ENCODE data around the gene EPHB1.

The EPHB1 gene

DNA sequence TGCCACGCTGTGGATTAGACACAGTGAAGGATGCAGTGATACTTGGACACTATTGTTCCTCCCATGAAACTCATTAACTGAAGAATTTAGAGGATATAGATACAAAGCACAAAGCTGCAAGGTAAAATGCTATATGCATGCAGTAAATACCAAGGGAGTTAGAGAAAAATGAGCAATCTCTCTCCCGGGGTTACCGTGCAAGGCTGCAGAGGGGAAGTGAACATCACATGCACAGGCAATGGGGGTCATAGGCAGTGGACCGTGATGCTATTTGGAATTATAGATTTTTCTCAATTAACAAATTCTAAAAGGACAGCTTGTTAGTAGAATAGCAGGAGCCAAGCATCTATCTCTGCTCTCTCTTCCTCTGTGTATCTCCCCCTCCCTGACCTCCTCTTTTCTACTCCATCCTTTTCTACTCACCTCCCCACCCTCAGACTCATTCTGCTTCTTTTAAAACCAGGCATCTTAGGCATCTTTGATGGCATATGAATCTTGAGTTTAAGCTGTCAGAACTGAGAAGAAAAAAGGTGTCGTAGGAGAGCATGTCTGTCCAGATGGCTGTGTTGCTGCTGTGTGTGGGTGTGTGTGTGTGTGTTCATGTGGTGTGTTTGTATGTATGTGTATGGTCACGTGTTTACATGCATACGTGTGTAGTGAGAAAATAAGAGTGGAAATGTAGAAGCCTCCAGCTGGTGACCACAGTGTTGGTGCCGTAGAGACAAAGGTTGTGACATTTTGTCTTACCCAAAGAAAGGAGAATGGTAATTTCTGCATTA is 339.0 kb downstream of the EPHB1 start:
- DNase-seq (ENCODE audit: low read depth in 2 of 2): no peak

DNA sequence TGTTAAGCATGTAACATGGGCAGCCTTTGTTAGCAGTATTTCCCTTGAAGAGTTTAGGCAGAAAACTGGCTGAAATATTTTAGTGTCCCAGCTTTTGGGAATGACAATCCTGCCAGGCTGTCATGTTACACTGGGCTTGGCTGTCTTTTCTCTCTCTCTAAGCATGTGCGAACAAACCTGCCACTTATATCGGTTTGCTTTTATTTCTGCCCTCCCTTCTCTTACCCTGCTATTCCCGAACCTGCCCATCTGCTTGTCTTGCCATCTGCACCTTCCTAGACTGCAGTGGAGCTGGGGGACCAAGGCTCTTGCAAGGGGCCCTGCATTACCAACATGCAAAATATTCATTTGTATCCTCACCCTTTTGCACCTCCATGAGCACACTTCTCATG is 339.6 kb downstream of the EPHB1 start:
- DNase-seq (ENCODE audit: low read depth in 2 of 2): no peak

DNA sequence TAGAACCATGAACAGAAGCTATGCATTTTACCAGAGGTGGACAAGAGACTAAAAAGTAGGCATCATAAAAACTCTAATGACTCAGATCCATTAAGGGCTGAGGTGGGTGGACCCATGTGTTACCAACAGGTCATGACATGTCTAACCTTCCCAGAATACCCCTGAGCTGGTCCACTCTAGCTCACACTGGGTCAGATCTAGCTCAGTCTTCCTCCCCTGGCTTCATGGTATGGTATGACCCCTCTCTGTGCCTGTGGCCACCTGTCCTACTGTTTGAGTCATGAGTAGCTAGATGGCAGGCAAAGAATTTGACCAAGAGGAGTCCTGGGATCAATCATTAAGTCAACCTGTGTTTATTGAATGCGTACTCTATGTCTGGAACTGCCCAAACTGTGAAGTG is 340.4 kb downstream of the EPHB1 start:
- no peak for DNase-seq (ENCODE audit: low read depth in 2 of 2)

DNA sequence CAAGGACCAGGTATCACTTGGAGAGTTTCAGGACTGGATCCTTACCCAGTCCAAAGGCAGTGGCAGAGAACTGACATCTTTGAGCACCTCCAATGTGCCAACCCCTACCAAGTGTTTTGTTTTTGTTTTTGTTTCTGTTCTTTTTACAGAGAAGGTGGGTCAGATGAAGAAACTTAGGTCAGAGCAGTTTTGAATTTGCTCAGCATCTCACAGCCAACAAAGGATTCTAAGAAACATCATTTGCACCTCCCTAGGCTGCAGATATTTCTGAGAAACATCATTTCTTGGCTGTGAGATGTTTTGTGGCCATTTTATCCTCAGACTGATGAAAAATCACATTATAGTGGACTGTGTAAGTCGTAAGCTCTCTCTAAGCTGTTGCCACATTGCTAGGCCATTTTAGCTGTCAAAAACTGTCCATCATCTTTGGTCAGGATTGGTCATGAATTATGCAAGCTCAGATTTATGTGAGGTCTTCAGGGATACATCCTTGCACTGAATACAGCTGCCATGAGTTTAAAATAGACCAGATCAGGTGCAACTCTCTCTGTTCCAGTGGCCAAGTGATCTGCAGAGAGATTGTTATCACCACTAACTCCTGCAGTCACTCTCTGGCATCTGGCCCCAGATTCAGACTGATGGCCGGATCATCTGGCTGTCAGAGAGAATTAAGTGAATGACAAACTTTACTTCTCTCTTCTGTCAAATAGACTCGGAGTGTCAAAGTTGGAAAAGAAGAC is 341.5 kb downstream of the EPHB1 start:
- no peak for DNase-seq (ENCODE audit: low read depth in 2 of 2)

DNA sequence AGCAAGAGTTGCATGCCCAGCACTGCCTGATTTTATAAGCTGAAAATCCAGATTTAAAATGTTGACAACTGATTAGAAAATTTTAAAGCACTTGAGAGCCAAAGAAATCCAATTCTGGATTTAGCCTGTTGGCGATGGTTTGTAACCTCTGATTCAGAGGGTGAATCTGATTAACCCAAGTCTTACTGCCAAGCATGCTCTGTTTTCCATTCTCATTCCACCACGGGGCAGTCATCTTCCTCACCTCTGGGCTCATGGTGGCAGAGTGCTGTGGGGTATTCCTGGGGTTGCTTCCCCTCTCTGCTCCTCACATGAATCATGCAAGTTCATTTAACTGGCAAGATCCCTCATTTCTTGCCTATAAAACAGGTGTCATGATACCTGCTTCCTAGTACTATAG is 342.2 kb downstream of the EPHB1 start:
- no peak for DNase-seq (ENCODE audit: low read depth in 2 of 2)

DNA sequence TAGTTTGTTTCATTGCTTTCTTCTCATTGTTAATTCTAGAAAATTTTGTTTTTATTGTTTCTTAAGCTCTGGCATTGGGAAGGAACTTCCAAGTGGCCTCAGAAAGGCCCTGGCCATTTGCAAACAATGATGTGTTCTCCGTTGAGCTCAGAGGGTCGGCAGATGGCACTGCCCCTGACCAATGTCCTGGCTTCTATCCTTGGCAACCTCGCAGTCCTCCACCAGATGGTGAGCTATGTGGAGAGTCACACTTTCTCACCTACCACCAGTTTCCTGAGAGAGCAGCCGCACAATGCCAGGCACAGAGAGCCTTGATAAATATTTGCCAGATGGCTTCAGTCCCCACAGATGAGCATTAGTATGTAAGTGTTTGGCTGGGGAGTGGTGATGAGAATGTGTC is 343.7 kb downstream of the EPHB1 start:
- DNase-seq (ENCODE audit: low read depth in 2 of 2): no peak

DNA sequence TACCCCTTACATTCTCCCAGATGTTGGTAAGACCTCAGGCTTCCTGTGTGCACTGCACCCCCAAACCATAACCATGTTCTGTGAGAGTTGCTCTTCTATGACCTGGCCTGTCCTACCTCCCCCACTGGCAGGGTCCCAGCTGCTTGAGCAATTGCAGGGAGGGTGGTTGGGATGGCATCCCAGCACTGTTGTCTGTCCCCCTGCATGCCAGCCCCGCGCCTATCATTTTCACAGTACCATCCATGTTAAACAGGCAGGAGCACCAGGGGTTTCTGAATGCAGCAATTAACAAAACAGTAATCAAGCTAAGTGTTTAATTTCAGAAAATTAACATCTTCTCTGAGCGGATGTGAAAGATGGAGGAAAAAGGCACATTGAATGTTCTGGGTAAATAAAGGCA is 345.5 kb downstream of the EPHB1 start:
- DNase-seq (ENCODE audit: low read depth in 2 of 2): no peak

DNA sequence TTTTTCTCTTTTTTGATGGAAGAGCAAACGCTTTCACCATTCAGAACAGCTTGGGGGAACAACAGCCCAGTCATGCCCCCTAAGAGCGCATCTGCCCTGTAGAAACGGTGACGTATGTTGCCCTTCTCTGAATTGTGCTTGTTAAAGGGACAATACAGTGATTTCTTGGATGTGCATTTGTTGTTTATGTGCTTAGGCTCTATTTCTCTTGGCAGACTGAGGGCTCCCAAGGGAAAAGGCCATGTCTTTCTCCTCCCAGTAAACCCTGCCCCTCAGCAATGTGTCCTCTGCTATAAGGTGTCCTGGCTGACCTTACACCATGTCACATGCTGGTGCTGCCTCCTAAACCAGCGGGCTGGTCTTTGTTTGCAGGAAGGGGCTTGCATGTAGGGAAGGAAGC is 346.1 kb downstream of the EPHB1 start:
- no peak for DNase-seq (ENCODE audit: low read depth in 2 of 2)

DNA sequence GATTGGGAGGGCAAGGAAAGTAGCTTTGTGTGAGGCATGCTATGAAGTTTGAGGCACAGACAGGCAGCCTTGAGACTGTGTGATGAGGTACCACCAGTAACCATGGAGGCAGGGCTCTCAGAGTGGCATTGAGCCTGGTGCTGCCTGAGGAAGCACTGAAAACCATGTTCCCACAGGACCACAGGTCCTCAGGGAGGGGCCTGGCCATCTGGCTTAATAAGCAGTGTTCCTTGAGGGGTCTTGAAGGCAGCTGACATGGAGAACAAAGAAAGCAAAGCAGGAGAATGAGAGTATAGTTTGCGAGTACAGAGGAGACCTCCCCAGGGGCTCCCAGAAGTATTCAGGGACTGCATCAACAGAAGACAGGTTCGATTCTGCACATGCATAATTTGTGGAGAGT is 346.6 kb downstream of the EPHB1 start:
- DNase-seq (ENCODE audit: low read depth in 2 of 2): no peak

DNA sequence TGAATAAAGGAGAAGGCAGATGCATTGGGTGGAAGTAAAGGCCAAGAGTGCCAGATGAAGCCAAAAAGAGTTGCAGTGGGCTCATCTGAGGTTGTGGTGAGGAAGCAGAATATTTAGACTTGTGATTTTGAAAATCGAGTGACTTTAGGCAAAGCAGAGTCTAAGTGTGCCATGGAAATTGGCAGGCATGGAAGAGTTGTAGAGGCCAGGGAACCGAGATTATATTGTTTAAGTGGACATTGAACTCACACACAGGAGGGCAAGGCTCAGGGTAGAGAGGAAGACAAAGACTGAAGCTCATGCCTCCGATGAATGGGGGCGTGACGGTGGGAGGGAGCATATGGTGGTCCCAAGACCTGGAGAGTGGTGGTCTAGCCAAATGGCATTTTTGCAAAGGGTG is 347.5 kb downstream of the EPHB1 start:
- no peak for DNase-seq (ENCODE audit: low read depth in 2 of 2)

DNA sequence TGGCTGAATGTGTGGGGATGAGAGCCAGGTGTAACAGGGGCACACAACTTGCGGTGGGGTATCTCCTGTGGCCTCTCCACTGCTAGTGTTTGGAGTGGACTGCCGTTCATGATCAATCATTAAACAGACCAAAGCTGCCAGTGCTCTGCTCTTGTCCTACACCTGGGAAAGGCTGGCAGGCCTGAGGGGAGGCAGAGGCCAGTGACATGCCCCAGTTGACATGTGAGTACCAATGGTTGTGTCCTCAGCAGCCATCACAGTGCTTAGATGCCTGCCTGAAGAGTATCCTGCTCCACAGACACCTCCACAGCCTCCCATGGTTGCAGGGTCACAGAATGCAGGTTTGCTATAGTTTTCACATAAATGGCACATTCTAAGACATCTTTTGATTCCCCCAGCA is 348.4 kb downstream of the EPHB1 start:
- DNase-seq (ENCODE audit: low read depth in 2 of 2): no peak

DNA sequence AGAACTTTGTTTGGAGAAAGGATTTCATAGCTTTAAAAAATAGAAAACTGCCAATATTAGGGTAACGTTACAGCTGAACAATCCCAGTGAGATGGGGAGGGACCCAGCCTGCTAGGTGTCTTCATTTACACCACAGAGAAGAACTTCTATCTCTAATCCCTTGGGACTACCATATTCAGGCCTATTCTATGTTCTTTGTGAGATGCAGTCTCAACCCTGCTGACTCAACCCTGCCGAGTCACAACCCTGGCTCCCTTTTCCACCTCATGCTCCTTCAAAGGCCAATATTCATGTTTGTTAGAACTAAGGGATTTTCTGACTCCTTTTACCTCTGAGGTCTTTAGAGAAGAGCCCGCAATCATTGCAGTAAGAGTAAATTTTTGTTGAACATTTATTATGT is 350.5 kb downstream of the EPHB1 start:
- no peak for DNase-seq (ENCODE audit: low read depth in 2 of 2)

DNA sequence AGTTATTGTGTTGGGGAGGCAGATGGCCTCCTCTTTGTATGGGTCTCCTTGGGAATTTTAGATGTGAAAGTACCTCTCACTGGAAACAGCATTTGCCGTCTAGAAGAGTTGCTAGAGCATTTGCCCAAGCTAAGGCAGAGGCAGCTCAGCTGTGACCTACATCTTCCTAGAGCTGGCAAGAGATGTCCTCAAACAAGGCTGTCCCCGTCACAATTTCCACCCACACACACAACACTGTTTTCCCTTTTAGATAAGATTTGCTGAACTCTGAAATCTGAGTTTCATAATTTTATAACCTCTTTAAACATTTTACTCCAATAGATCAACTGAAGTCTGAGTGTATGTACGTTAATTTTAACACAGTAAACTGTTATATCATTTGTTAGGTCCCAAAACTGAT is 352.6 kb downstream of the EPHB1 start:
- DNase-seq (ENCODE audit: low read depth in 2 of 2): no peak

DNA sequence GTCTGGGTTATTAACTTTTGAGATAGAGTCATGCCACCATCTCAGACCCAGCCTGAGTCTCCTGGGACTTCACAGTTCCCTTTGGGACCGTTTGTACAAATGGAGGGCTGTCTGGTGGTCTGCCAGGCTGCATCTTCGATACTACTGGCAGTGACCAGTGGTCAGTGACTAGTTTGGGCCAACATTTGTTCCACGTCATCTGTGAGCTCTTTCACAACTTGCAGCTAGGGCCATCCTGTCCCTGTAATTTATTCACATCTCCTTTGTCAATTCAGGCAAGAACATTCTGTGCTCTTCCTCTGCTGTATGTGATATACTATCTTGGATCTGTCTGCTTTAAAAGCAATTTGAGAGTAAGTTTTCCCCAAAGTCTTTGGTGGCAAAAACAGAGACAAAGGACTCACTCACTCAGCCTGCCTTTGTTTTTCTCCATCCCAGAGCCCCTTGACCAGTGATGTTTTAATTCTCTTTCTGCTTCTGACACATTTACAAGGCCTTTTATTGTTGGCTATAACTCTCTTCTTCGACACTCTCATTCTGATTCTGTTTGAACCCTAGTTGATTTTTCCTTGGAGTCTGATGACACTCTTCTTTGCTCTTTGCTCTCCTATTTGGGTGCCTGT is 353.4 kb downstream of the EPHB1 start:
- no peak for DNase-seq (ENCODE audit: low read depth in 2 of 2)

DNA sequence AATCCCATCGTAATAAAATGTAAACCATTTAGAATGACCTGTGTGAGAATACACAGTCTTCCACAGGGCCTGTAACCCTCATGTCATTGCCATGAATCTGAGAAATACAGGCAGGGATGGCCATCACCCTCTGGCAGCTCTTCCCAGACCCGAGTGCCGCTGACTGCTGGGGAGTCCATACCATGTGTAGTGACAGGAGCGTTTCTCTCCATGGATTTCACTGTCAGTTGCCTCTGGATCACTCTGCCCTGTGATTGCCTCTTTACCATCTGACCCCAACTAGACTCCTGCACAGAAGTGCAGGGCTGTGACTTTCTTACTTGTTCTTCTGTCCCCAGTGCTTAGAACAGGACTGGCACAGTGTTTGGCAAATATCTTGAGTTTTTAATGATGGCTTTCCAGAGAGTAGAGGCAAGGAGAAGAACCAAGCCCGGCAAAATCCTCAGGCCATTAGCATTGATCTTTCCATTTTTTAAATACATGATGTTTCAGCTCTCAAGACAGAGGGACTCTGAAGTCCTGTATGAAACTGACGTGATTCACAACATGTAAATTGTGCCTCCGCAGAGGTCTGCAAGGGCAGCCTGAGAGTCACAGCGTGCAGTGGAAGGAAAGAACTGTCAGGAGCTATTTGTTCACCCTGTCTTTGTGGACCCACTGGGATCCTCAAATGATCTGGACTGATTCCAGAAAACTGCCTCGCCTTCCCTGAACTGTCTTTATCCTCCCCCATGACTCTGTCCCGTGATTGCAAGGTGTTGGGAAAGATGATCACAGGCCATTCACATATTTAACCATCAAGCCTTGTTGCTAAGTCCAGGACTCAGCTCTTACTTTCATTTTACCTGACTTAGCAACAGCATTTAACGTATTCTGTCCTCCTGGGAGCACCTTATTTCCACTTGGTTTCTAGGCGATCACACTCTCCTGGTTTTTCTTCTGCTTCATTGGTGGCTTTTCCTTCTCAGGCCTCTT is 354.9 kb downstream of the EPHB1 start:
- DNase-seq (ENCODE audit: low read depth in 2 of 2): no peak

DNA sequence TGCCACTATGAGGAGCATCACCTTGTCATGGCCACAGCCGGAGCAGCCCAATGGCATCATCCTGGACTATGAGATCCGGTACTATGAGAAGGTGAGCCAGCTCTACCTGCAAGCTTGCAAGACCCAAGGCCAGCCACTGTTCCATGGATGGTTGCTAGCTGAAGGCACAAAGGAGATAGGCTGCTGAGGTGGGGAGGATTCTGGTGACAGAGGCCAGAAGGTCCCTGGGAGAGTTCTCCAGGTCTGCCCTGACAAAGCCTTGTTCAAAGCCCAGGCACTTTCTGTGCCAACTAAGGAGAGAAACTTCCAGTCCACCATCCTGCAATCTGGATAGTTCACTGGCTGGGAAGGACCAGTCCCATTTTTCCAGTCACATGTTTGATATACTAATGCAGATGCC is 359.1 kb downstream of the EPHB1 start:
- no peak for DNase-seq (ENCODE audit: low read depth in 2 of 2)

DNA sequence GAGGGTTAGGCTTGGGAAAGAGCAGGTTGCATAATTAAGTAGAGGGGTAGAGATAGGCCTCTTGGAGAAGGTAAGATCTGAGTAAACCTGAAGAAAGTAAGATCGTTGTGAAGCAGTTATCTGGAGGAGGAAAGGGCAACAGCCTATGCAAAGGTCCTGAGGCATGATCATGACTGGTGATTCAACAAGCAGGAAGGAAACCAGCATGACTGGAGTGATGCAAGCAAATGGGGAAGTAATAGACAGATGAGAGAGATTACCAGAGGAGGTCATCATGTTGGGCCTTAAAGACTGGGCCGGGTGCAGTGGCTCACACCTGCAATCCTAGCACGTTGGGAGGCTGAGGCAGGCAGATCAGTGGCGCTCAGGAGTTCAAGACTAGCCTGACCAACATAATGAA is 360.2 kb downstream of the EPHB1 start:
- DNase-seq (ENCODE audit: low read depth in 2 of 2): no peak

DNA sequence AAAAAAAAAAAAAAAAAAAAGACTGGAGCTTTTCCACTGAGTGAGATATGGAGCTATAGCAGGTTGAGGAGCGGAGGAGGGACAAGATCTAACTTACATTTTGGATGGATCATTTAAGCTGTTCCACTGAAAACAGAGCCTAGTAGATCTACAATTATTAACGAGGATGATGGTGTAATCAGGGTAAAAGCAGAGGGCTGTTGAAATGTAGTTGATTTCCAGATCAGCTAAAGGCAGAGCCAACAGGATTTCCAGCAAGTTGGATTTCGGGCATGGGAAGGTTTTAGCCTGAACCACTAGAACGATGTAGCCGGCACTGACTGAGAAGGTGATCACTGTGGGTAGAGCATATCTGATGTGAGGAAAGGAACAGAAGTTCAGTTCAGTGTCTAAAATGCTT is 360.7 kb downstream of the EPHB1 start:
- DNase-seq (ENCODE audit: low read depth in 2 of 2): no peak

DNA sequence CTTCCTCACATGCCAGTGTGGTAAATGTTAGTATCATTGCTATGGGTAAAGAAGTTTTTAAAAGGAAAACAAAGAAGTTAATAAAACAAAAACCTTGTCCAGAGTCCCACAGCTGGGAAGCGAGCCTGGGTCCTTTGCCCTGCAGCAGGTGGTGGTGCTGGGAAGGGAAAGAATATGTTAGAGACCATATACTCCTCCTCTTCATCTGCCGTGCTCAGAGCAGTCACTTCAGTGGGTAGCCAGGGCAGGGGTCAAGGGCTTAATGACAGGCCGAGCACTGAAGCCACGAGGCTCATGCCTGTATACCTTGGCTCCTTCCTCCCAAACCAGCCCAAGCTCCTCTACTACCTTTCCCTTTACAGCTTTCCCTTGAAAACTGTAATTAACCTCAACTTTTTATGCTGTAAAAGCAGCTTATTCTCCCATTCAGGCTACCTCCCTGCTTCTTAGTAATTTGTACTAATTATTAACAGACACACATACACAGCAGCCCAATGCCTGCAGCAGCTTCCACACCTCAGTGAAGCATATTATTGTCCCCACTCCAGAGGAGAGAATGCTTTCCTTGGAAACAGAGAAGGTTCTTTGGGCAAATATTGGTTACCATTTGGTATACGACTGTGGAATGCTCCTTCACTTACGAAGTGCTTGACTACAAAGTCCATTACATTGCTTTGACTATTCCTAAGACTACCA is 362.1 kb downstream of the EPHB1 start:
- DNase-seq (ENCODE audit: low read depth in 2 of 2): no peak

DNA sequence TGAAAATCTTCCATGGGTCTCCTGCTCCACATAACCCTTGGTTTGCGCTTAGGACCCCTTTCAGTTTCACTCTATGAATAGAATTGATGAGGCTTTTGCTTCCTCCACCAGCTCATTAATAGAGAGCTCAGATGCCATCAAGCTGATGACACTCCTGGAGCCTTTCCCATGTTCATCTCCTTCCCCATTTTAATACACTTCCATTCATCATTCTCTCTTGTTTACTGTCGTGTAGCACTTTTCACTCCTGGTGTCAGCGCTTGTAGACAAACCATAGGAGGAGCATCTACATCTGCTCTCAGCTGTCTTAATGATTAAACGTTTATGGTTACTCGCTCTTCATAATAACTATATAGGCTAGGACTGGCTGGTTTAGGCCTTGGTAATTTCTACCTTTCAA is 363.5 kb downstream of the EPHB1 start:
- no peak for DNase-seq (ENCODE audit: low read depth in 2 of 2)

DNA sequence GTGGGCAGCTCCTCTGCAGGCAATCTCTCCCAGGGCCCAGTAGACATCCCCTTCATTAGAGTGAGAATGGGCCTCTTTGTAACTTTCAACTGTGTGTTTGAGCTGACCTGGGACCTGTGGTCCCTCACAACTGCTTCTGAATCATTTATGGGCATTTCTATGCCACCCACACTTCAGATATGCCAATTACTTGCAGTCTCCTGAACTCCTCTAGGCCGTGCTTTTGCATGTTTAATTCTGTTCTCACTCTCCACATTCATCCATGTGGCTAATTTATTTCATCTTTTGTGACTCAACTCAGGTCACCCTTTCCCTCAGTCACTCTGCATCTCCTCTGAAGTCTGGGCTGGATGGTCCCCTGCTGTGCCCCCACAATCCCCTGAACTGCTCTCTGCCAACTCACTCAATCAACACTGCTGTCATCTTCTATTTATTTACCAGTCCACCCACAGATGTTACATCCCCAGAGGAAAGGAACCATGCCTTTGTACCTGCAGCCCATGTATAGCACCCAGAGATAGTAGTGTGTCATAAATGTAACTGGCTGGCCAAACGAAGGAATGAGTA is 364.7 kb downstream of the EPHB1 start:
- no peak for DNase-seq (ENCODE audit: low read depth in 2 of 2)

Data from activated CD4-positive, alpha-beta T cell treated with anti-CD3 and anti-CD28 coated beads for 24 hours (primary cell).